ENCODE measurements around the gene SDHA. TPM values are rescaled to one million over a fixed set of nuclear protein-coding genes. Genes with fewer than 3 reads are reported as not detected.
"Not testable (repeated sequence)": the region's sequence is repeated elsewhere in the genome, so short reads cannot be mapped to it uniquely, and the experiment has no call there.

SDHA gene
- total RNA-seq, 2 experiments from 2014 or later: 159 to 161 TPM

GRCh38 chr5:279051-279665 is 61.0 kb downstream of the SDHA start:
- CTCF ChIA-PET: interaction anchor here (0.6 to 0.7 kb wide), 3 partner anchors 49 to 891 kb away, joined by 3 read pairs; no protein-coding TSS in a partner anchor
- POLR2A ChIA-PET: not testable (repeated sequence)

- ChIA-PET CTCF (interaction anchor here (0.6 to 0.9 kb wide), 2 partner anchors 327 to 1020 kb away, joined by 3 to 4 read pairs; no protein-coding TSS in a partner anchor), POLR2A (no interaction called here)
These were observed 68.0 kb downstream of the SDHA start for GRCh38 chr5:285991-286557.

GRCh38 chr5:290200-290599 is 72.1 kb downstream of the SDHA start:
- POLR2A ChIA-PET, CTCF ChIA-PET: not testable (repeated sequence)

GRCh38 chr5:291345-291744 is 73.2 kb downstream of the SDHA start:
- CTCF ChIA-PET: not testable (repeated sequence)

GRCh38 chr5:294788-295187 is 76.7 kb downstream of the SDHA start:
- POLR2A ChIA-PET, CTCF ChIA-PET: not testable (repeated sequence)

More at GRCh38 chr5:291345-291744, 73.2 kb downstream of the SDHA start:
- POLR2A ChIA-PET: not testable (repeated sequence)

GRCh38 chr5:296207-296606 is 78.1 kb downstream of the SDHA start:
- POLR2A ChIA-PET, CTCF ChIA-PET: not testable (repeated sequence)

- POLR2A ChIA-PET, CTCF ChIA-PET: not testable (repeated sequence)
These were observed 78.8 kb downstream of the SDHA start for GRCh38 chr5:296954-297353.

- CTCF ChIA-PET, POLR2A ChIA-PET: not testable (repeated sequence)
These were observed 79.3 kb downstream of the SDHA start for GRCh38 chr5:297448-297847.

- POLR2A ChIA-PET, CTCF ChIA-PET: not testable (repeated sequence)
These were observed 80.0 kb downstream of the SDHA start for GRCh38 chr5:297991-298736.

GRCh38 chr5:298737-299125 is 80.6 kb downstream of the SDHA start:
- POLR2A ChIA-PET: no interaction called here
- CTCF ChIA-PET: interaction anchor here (0.6 kb wide), 1 partner anchor 1088 kb away, joined by 3 read pairs; no protein-coding TSS in a partner anchor

GRCh38 chr5:299921-300320 is 81.8 kb downstream of the SDHA start:
- CTCF ChIA-PET: interaction anchor here (1.0 kb wide), 1 partner anchor 131 kb away, joined by 3 read pairs; no protein-coding TSS in a partner anchor
- POLR2A ChIA-PET: not testable (repeated sequence)

- POLR2A ChIA-PET, CTCF ChIA-PET: not testable (repeated sequence)
These were observed 82.7 kb downstream of the SDHA start for GRCh38 chr5:300691-301435.

- CTCF ChIA-PET, POLR2A ChIA-PET: not testable (repeated sequence)
These were observed 84.3 kb downstream of the SDHA start for GRCh38 chr5:302416-302815.

- ChIA-PET CTCF (no interaction called here), POLR2A (no interaction called here)
These were observed 84.8 kb downstream of the SDHA start for GRCh38 chr5:302966-303365.

GRCh38 chr5:303741-304140 is 85.6 kb downstream of the SDHA start:
- CTCF ChIA-PET, POLR2A ChIA-PET: not testable (repeated sequence)

GRCh38 chr5:305050-305449 is 86.9 kb downstream of the SDHA start:
- ChIA-PET POLR2A (no interaction called here), CTCF (no interaction called here)

GRCh38 chr5:305459-305858 is 87.3 kb downstream of the SDHA start:
- CTCF ChIA-PET: interaction anchor here (1.0 kb wide), 1 partner anchor 126 kb away, joined by 3 read pairs; no protein-coding TSS in a partner anchor
- POLR2A ChIA-PET: no interaction called here

- ChIA-PET CTCF (interaction anchor here (1.0 kb wide), 1 partner anchor 125 kb away, joined by 3 read pairs; no protein-coding TSS in a partner anchor), POLR2A (no interaction called here)
These were observed 88.1 kb downstream of the SDHA start for GRCh38 chr5:306011-306805.
